Choroid plexus epithelial cell (primary cell): ENCODE data around the gene CAMK1D.
A peak's percentile ranks its signal among the peaks of the same experiment; 100 is the strongest.
"Not testable (repeated sequence)": the region's sequence is repeated elsewhere in the genome, so short reads cannot be mapped to it uniquely, and the experiment has no call there.

Source experiments
- DNase-seq: peaks from one replicate; pipeline ENCODE4 v3.0.0-alpha.2; 2010; ENCODE audit warnings: low read depth
- H3K4me3 ChIP-seq: 2 replicates; pipeline ENCODE4 v1.5.1; 2011; ENCODE audit warnings: low read depth, mild to moderate bottlenecking, control low read depth, low read length, moderate library complexity
- CTCF ChIP-seq: conservative IDR thresholded peaks from 2 replicates; pipeline ENCODE4 v1.5.1; 2011; ENCODE audit warnings: low read depth, mild to moderate bottlenecking, control low read depth, inconsistent platforms, low read length, moderate library complexity

The CAMK1D gene

GRCh38 chr10:12350925-12351324 is 1.6 kb downstream of the CAMK1D start:
- H3K4me3 ChIP-seq: peak overlapping the region; percentile 82

GRCh38 chr10:12351447-12351846 is 2.1 kb downstream of the CAMK1D start:
- DNase-seq: no peak
- no peak for TF ChIP-seq CTCF
- H3K4me3 ChIP-seq: no peak overlapping the region

More at GRCh38 chr10:12350925-12351324, 1.6 kb downstream of the CAMK1D start:
- DNase-seq: peak; percentile 25
- no peak for TF ChIP-seq CTCF

DNA sequence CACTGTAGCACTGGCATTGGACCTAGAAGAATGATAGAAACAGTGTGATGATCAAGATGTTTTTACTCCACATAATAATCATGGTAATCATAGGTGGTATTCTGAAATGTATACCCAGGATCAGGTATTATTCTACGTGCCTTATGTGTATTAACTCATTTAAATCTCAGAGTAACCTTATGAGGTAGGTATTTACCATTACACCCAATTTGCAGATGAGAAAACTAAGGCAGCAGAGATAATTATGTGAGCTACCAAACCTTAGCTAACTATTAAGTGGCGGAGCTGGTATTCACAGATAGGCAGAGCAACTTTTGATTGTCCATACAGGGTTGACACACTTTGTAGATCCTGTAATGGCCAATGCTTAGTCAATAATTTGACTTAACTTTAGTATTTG is 2.5 kb downstream of the CAMK1D start:
- H3K4me3 ChIP-seq: no peak overlapping the region
- no peak for DNase-seq
- no peak for TF ChIP-seq CTCF

- no peak overlapping the region for H3K4me3 ChIP-seq
- TF ChIP-seq CTCF: no peak
- no peak for DNase-seq
Measured at GRCh38 chr10:12353399-12354242, 4.3 kb downstream of the CAMK1D start.

DNA sequence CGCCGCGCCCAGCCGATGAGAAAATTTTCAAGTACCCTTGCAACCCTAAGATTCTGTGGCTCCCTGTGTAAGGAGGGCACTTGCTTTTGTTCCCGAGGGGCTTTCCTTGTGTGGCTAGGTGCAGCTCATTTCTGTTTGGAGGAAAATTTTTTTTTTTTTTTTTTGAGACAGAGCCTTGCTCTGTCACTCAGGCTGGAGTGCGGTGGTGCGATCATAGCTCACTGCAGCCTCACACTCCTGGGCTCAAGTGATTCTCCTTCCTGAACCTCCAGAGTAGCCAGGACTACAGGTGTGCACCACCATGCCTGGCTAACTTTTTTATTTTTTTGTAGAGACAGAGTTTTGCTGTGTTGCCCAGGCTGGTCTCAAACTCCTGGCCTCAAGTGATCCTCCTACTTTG is 5.3 kb downstream of the CAMK1D start:
- not testable (repeated sequence) for DNase-seq, H3K4me3 ChIP-seq

GRCh38 chr10:12355384-12355783 is 6.0 kb downstream of the CAMK1D start:
- no peak for TF ChIP-seq CTCF
- no peak overlapping the region for H3K4me3 ChIP-seq
- DNase-seq: no peak

DNA sequence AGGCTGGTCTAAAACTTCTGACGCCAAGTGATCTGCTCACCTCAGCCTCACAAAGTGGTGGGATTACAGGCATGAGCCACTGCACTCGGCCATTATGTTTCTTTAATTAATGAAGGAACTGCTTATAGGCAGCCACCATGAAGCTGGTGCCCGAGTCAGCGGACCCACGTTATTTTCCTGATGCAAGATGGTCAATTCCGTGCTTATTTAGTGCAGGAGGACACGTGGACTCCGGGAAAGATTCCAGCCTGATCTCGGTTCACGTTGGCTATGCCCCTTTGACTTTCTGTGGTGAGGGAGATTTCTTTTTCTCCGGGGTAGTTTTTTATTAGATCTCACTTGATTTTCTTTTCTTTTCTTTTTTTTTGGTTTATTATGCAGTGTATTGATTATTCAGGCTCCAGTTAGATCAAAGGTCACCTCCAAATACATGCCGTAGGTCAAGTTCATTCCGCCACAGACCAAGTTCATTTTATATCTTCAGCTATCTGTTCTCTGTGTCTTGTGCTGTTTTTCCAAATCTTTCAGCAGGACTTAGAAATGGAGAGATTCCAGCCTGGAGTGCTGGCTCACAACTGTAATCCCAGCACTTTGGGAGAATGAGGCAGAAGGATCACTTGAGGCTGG is 8.3 kb downstream of the CAMK1D start:
- H3K4me3 ChIP-seq: no peak overlapping the region
- no peak for DNase-seq
- TF ChIP-seq CTCF: no peak
